MM.1S (cell line): Measurements from ENCODE around the gene CSF1R.

Experiments used
- EZH2 ChIP-seq: fragments of 300-600 bp; sonication (generic); optimal IDR thresholded peaks from 2 replicates; pipeline ENCODE3; 2017; ENCODE audit warnings: low read depth, mild to moderate bottlenecking, antibody characterized with exemption, low read length, mixed read lengths
- EZH2phosphoT487 ChIP-seq: fragments of 300-600 bp; sonication (generic); IDR thresholded peaks from 2 replicates; pipeline ENCODE4 v1.6.1; 2018; ENCODE audit warnings: antibody characterized with exemption, low read length
- TF ChIP-seq, protein P1 (sequence below): fragments of 300-600 bp; sonication (generic); IDR thresholded peaks from 2 replicates; pipeline ENCODE4 v1.5.1; 2016; ENCODE audit warnings: antibody characterized with exemption, low read length, mixed read lengths

DNA sequence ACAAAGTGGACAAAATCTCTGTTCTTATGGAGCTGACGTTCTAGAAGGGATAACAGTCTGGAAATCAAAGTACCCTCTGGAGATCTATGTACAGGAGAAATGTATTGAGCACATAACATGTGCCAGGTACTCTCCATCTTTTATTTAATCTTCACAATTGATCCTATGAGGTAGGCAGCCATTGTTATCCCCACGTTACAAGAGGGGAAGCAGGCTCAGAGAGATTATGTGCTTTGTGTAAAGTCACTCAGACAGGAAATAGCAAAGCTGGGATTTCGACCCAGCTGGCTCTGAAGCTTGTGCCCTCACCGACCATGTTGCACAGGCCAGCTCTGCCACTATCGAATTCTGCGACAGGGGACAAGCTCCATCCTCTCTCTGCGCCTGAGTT is 47.8 kb upstream of the CSF1R start:
- TF ChIP-seq, protein P1, sequence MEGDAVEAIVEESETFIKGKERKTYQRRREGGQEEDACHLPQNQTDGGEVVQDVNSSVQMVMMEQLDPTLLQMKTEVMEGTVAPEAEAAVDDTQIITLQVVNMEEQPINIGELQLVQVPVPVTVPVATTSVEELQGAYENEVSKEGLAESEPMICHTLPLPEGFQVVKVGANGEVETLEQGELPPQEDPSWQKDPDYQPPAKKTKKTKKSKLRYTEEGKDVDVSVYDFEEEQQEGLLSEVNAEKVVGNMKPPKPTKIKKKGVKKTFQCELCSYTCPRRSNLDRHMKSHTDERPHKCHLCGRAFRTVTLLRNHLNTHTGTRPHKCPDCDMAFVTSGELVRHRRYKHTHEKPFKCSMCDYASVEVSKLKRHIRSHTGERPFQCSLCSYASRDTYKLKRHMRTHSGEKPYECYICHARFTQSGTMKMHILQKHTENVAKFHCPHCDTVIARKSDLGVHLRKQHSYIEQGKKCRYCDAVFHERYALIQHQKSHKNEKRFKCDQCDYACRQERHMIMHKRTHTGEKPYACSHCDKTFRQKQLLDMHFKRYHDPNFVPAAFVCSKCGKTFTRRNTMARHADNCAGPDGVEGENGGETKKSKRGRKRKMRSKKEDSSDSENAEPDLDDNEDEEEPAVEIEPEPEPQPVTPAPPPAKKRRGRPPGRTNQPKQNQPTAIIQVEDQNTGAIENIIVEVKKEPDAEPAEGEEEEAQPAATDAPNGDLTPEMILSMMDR = no peak
- TF ChIP-seq EZH2phosphoT487 (no peak), EZH2 (no peak)
